ENCODE results near the gene IGF2.

- no peak for TF ChIP-seq ZNF10 (tag by site-specific recombination; IDR thresholded peaks at IDR 0.05)
- no peak for TF ChIP-seq ZNF23 (tag by site-specific recombination; IDR thresholded peaks at IDR 0.05; ENCODE audit: borderline replicate concordance)
- TF ChIP-seq, protein P1, sequence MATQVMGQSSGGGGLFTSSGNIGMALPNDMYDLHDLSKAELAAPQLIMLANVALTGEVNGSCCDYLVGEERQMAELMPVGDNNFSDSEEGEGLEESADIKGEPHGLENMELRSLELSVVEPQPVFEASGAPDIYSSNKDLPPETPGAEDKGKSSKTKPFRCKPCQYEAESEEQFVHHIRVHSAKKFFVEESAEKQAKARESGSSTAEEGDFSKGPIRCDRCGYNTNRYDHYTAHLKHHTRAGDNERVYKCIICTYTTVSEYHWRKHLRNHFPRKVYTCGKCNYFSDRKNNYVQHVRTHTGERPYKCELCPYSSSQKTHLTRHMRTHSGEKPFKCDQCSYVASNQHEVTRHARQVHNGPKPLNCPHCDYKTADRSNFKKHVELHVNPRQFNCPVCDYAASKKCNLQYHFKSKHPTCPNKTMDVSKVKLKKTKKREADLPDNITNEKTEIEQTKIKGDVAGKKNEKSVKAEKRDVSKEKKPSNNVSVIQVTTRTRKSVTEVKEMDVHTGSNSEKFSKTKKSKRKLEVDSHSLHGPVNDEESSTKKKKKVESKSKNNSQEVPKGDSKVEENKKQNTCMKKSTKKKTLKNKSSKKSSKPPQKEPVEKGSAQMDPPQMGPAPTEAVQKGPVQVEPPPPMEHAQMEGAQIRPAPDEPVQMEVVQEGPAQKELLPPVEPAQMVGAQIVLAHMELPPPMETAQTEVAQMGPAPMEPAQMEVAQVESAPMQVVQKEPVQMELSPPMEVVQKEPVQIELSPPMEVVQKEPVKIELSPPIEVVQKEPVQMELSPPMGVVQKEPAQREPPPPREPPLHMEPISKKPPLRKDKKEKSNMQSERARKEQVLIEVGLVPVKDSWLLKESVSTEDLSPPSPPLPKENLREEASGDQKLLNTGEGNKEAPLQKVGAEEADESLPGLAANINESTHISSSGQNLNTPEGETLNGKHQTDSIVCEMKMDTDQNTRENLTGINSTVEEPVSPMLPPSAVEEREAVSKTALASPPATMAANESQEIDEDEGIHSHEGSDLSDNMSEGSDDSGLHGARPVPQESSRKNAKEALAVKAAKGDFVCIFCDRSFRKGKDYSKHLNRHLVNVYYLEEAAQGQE (tag by site-specific recombination; IDR thresholded peaks at IDR 0.05), result no peak
Measured at GRCh38 chr11:2107941-2108630, 31.1 kb downstream of the IGF2 start.

All from HEK293 (cell line).